ENCODE data around the gene PDXP. TPM values are rescaled to one million over a fixed set of nuclear protein-coding genes. Genes with fewer than 3 reads are reported as not detected.
A peak's percentile ranks its signal among the peaks of the same experiment; 100 is the strongest.
"Not testable (repeated sequence)": the region's sequence is repeated elsewhere in the genome, so short reads cannot be mapped to it uniquely, and the experiment has no call there.

The PDXP gene, protein sequence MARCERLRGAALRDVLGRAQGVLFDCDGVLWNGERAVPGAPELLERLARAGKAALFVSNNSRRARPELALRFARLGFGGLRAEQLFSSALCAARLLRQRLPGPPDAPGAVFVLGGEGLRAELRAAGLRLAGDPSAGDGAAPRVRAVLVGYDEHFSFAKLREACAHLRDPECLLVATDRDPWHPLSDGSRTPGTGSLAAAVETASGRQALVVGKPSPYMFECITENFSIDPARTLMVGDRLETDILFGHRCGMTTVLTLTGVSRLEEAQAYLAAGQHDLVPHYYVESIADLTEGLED
- total RNA-seq = 16.5 and 16.6 TPM in 2 replicates
- long read RNA-seq = 0 reads

- Mint-ChIP-seq H3K4me3 (ENCODE audit: unreplicated experiment) (peak within 1 kb of the TSS; percentile 82), H3K27me3 (ENCODE audit: unreplicated experiment) (no peaks in the 10 kb centered on the region), H3K27ac (ENCODE audit: unreplicated experiment) (peak within 1 kb of the TSS; percentile 90), H3K9me3 (ENCODE audit: unreplicated experiment) (no peaks in the 10 kb centered on the region), H3K4me1 (ENCODE audit: unreplicated experiment) (peaks cover 39% of the 10 kb centered on the region), H3K36me3 (ENCODE audit: unreplicated experiment) (peaks cover 1% of the 10 kb centered on the region)
- DNase-seq (ENCODE audit: extremely low spot score, unreplicated experiment) = peak; percentile 100
- no peak for TF ChIP-seq CTCF (IDR thresholded peaks at IDR 0.05)
These were observed at the start of gene PDXP for GRCh38 chr22:37658133-37659065. Gene PDXP (plus strand): TSS chr22:37658723. CDS start chr22:37658783, 60 bp downstream.

DNA sequence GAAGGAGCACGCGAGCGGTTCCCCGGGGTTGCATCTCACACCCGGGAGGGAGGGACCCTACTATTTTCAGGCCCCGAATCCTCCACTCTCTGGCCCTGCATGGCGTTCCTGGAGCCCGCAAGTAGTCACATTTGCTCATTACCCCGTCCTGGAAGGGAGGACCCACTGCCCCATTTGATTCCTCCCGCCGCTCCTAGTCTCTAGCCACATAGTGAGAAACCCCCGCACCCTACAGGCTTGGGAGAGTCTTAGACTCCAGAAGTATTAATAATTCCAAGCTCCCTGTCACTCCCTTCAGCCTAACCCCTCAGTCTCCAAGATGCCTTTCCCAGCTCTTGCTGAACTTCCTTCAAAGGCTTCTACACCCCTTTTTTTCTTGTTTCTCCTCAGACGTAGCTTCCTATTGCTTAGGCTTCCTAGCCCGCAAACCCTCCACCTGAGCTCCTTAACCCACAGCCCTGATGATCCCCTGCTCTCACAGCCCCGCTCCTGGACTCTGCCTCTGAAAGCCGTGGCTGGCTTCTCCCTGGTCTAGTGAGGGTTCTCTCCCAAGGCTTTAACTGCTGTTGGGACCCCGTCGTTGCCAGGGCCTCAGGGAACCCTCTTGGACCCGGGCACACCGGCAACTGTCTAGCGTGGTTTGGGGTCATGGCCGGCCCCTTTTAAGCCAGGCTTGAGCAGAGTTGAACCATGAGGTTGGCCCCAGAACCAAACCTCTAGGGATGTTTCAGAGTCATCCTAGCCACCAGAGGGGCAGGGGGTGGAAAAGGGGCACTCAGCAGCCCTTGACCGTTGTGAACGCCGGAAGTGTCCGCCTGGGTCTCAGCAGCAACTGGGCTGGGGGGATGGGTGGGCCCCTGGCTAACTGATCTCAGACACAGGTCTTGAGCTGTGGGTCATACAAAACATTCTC, 49.0 kb upstream of the PDXP start:
- H3K36me3 Mint-ChIP-seq (ENCODE audit: unreplicated experiment) = no peaks in the 10 kb centered on the region

DNA sequence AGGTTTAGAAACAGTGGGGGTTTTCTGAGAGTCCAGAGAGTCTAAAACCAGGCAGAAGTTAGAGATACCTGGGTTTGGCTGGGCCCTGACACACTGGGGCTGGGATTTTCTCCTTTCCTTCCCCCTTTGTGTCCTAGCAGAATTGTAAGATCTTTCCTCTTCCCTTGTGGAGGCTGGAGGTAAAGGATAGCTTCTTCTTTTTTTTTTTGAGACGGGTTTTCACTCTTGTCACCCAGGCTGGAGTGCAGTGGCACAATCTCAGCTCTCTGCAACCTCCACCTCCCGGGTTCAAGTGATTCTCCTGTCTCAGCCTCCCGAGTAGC, 48.4 kb upstream of the PDXP start:
- H3K4me1 Mint-ChIP-seq (ENCODE audit: unreplicated experiment) = peaks cover 36% of the 10 kb centered on the region
- H3K36me3 Mint-ChIP-seq (ENCODE audit: unreplicated experiment); H3K27me3 Mint-ChIP-seq (ENCODE audit: unreplicated experiment); DNase-seq (ENCODE audit: extremely low spot score, unreplicated experiment); H3K9me3 Mint-ChIP-seq (ENCODE audit: unreplicated experiment): not testable (repeated sequence)
- H3K4me3 Mint-ChIP-seq (ENCODE audit: unreplicated experiment) = peak overlapping the region; percentile 85
- H3K27ac Mint-ChIP-seq (ENCODE audit: unreplicated experiment) = peak overlapping the region; percentile 88

More for the DNA sequence above, 49.0 kb upstream of the PDXP start:
- Mint-ChIP-seq H3K4me3 (ENCODE audit: unreplicated experiment) (peak overlapping the region; percentile 85), H3K27me3 (ENCODE audit: unreplicated experiment) (peaks cover 10% of the 10 kb centered on the region), H3K4me1 (ENCODE audit: unreplicated experiment) (peaks cover 36% of the 10 kb centered on the region), H3K27ac (ENCODE audit: unreplicated experiment) (peak overlapping the region; percentile 88), H3K9me3 (ENCODE audit: unreplicated experiment) (no peaks in the 10 kb centered on the region)
- DNase-seq (ENCODE audit: extremely low spot score, unreplicated experiment) = no peak
- no peak for TF ChIP-seq CTCF (IDR thresholded peaks at IDR 0.05)

- Mint-ChIP-seq H3K27me3 (ENCODE audit: unreplicated experiment) (peaks cover 2% of the 10 kb centered on the region), H3K9me3 (ENCODE audit: unreplicated experiment) (no peaks in the 10 kb centered on the region), H3K4me1 (ENCODE audit: unreplicated experiment) (peaks cover 36% of the 10 kb centered on the region), H3K27ac (ENCODE audit: unreplicated experiment) (no peak overlapping the region), H3K36me3 (ENCODE audit: unreplicated experiment) (no peaks in the 10 kb centered on the region), H3K4me3 (ENCODE audit: unreplicated experiment) (peak overlapping the region; percentile 85)
- no peak for DNase-seq (ENCODE audit: extremely low spot score, unreplicated experiment)
- TF ChIP-seq CTCF (IDR thresholded peaks at IDR 0.05) = no peak
These were observed 47.9 kb upstream of the PDXP start for GRCh38 chr22:37610480-37611129.

DNA sequence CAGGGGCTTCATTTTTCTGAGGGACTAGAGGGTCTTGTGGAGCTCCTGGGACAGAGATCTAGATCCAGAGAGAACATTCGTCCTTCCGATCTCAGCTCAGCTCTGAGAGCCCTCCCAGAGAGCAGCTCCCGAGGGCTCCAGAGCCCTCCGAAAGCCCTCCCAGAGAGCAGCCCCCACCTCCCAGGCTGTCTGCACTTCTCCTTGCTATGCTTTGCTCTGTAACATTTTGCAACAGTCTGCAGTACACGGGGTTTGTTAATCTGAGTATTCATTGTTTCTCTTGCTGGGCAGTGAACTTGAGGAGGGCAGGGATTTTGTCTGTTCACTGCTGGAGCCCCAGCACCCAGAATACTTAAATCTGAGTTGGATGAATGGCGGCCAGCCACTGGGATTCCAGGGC, 47.3 kb upstream of the PDXP start:
- H3K9me3 Mint-ChIP-seq (ENCODE audit: unreplicated experiment) = no peaks in the 10 kb centered on the region
- no peak for DNase-seq (ENCODE audit: extremely low spot score, unreplicated experiment)
- peaks cover 36% of the 10 kb centered on the region for H3K4me1 Mint-ChIP-seq (ENCODE audit: unreplicated experiment)
- no peak overlapping the region for H3K4me3 Mint-ChIP-seq (ENCODE audit: unreplicated experiment)
- H3K36me3 Mint-ChIP-seq (ENCODE audit: unreplicated experiment) = no peaks in the 10 kb centered on the region
- no peak for TF ChIP-seq CTCF (IDR thresholded peaks at IDR 0.05)
- H3K27ac Mint-ChIP-seq (ENCODE audit: unreplicated experiment) = peak overlapping the region; percentile 27
- no peaks in the 10 kb centered on the region for H3K27me3 Mint-ChIP-seq (ENCODE audit: unreplicated experiment)
